Esophagus mucosa (tissue), 1 donor: Measurements from ENCODE around the gene KRTAP10-1. TPM values are rescaled to one million over a fixed set of nuclear protein-coding genes. Genes with fewer than 3 reads are reported as not detected.
"Not testable (repeated sequence)": the region's sequence is repeated elsewhere in the genome, so short reads cannot be mapped to it uniquely, and the experiment has no call there.

Experiments used
- ATAC-seq: fragments of 200-7000 bp; cut with Tn5 transposase; one replicate; pipeline ENCODE4 v1.9.1; 2020
- total RNA-seq: library from RNA; stranded (reverse); gene quantifications from one replicate; pipeline ENCODE4 v1.2.4, GENCODE V29; 2023
- donor health status: DM: yes; HTN: yes; CAD: no.

The KRTAP10-1 gene
- total RNA-seq, 1 donor from 2014 or later: not detected

DNA sequence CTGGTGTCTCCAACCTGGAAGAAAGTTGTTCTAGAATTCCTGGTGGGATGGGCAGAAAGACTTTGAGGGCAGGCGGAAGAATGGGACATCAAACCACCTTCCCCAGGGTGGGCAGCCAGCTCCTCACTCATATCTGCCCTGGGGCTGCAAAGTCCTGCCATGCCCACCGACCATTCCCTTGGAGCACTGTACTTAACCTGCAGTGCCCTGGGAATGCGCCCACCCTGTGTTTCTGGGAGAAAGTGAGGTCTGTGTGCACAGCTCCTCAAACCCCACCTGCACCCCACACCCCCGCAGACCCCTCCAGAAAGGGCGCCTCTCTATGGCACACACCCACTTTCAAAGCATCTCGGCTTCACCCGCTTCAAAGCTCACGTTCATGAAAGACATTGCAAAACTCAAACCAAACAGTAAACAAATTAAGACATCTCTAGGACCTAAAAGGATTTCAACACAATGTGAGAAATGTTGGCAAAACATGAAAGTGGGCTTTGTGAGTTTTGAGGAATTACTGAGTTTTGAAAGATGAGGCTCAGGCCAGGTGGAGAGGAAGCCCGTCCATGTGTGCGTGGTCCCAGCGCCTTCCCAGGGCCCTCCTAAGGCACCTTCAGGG lies 25.1 kb downstream of the KRTAP10-1 start:
- ATAC-seq: no peak

DNA sequence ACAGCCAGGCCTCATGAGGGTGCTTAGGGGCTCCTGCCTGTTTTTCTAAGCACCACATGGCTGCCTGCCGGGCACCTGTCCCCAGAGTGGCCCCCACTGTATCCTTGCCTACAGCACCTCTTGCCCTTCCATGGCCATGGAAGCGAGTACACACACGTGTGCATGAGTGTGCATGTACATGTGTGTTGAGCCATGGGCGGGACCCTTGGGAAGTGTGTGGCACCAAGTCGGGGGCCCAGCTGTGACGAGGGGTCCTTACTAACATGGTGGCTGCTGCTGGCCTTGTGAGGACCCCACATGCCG lies 25.8 kb downstream of the KRTAP10-1 start:
- no peak for ATAC-seq

DNA sequence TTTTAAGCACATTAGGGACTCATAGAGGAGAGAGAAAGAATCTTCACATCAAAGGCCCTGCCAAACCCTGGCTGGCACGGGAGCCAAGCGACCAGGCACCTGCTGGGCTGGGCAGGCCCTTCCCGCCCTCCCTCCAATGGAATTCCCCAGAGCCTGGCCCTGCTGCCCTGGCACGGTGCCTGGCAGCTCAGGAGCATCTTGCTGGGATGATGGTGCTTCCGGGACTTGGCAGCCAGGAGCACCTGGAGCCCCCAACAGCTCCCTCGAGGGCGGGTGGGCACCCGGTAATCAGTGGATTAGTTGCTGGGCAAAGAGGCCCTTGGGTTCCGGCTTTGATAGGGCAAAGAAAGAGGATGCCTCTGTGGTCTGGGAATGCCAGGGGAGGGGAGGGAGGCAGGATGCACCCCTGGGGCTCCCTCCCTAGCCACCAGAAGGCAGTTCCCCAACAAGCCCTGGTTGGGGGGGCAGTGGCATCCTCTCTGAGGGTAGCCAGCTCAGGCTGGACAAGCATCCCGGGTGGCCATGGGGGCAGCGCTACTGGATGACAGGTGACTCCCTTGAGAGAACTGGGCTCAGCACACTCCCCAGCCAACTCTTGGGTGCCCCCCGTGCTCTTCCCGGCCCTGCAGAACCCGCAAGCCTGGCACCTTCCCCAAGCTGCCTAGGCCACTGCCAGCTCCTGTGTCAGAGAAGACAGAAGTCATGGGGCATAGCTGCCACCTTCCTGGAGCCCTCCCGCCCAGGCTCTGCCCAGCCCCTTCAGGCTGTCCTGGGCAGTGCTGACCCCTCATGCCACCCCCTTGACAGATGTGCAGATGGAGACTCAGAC lies 26.4 kb downstream of the KRTAP10-1 start:
- no peak for ATAC-seq

DNA sequence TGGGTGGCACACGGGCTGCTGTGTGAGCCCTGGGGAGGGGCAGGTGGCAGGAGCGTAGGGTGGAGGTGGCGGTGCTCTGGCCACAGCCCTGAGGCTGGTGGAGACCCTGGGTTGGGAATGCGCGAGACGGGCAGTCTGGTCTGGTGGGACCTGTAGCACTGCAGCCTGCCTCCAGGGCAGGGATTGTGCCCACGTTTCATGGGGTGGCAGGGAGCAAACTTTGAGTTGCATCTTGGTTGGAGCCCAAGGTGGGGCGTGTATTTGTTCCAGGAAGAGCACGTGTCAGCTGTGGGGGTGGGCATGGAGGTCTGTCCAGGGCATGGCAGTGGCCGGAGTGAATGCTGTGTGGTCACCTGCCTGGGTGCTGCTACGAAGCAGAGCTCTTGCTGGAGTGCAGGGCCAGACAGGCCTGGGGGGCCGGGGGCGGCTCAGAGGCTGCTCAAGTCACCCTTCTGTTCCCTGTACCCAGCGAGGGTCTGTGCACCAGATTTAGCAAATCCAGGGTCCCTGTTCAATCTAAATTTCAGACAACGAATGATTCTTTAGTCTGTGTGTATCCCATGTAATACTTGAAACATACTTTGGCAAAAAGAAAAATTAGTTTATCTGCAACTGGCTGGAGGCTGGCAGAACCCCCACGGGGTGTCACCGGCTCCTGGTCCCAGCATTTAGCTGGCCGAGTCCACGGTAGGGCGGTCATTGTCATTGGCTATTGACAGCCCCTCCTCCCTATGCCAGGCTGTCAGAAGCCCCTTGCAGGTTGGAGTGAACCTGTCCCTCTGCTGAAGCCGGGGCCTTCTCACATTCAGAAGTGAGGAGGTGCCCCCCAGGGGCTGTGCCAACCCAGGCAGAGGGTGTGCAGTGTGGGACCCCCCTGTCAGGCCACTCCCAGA lies 27.3 kb downstream of the KRTAP10-1 start:
- ATAC-seq: no peak

DNA sequence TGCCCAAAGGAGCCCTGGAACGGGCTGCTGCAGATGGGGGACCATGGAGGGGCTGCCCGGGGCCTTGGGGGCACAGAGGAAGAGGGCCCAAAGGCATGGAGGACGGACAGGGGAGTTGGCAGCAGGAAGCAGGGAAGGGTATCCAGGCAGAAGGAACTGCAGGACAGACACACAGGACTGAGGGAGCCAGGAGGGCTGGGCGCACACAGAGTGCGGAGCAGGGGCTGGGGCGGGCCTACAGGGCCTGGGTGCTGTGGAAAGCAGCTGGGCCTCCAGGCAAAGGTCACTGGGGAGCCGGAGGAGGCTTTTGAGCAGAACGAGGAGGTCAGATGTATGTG lies 28.1 kb downstream of the KRTAP10-1 start:
- no peak for ATAC-seq

DNA sequence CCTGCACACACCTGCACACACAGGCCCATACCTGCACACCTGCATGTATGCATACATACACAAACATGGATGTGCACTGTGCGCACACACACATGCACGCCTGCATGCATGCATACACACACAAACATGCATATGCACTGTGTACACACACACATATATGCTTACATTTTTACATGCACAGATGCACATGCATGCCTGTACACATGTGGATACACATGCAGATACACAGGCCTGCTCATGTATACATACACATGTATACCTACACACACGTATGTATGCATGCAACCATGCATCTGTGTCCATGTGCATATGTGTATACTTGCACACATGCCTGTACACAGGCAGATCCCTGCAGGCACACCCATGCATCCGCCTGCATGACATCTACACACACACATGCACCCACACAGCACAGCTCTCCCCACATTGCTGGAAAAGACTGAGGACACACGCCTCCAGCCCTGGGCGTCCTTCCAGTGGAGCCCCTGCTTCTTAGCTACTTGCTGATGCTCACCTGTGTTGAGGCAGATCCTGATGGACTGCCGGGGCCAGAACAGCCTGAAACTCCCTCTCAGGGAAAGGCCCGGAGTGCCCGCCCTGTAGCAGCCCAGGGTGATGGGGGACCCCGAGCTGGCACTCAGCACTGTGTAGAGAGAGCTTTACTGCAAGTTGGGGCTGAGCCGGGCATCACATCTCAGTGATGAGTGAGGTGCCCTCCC lies 28.6 kb downstream of the KRTAP10-1 start:
- no peak for ATAC-seq

DNA sequence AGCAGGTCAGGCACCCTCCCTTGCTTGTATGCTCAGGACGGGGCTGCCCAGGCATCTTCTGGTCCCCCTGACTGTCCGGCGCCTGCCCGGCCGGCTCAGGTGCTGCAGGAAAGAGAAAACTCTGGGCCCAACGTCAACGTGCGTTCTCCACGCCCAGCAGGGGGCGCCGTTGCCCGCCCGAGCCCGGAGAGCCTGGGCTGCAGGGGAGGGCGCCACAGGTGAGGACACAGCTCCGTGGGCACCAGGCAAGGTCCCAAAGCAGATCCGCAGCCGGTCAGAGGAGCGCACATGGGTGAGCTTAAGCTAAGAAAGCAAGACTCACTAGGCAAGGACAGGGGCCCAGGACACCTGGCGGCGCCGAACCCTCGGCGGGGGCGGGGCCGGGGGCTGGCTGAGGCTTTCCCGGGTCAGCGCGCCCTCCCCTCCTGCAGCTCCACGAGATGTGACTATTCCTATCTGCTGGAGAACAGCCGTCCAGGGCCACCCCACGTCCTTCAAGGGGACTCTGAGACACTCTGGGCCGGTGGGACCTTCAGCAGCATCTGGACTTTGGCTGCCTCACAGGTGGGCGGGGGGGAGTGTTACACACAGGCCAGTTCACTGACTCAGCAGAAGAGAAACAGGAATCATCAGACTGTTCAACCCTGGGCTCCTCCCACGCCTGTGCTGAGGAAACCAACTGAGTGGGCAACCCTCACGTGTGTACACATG lies 29.3 kb downstream of the KRTAP10-1 start:
- peak; percentile 68 for ATAC-seq

DNA sequence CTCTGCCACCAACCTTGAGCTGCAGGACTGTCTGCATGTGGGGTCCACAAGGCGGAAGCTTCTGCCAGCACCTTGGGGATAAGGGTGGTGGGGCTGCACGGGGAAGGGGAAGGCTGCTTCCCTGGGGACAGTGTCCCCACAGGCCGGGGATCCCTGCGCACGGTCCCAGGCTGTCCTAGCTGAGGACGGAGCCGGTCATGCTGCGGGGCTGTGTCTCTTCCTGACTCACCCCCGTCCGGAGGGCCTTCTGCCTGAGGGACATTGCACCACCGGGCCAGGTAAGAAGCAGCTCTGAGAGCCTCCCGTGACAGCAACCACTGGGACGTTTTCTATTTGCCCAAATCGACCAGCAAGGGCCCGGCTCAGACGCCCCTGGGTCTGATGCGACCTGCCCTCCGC lies 29.9 kb downstream of the KRTAP10-1 start:
- ATAC-seq: no peak

DNA sequence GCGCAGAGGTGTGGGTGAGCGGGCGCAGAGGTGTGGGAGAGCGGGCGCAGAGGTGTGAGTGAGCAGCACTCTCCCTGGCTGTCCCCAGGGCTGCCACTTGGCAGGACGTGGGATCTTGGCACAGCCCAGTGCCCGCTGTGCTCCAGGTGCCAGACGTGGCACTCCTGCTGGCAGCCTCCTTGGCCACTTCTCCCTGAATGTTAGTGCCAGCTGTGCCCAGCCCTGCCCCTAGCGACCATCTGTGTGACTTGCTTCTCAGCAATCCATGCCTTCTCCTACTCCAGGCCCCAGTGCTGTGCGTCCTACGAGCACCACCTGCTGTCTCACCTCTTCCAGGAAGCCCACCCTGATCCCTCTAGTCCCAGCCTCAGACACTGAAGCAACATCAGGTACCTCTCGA lies 30.5 kb downstream of the KRTAP10-1 start:
- ATAC-seq: peak; percentile 59

DNA sequence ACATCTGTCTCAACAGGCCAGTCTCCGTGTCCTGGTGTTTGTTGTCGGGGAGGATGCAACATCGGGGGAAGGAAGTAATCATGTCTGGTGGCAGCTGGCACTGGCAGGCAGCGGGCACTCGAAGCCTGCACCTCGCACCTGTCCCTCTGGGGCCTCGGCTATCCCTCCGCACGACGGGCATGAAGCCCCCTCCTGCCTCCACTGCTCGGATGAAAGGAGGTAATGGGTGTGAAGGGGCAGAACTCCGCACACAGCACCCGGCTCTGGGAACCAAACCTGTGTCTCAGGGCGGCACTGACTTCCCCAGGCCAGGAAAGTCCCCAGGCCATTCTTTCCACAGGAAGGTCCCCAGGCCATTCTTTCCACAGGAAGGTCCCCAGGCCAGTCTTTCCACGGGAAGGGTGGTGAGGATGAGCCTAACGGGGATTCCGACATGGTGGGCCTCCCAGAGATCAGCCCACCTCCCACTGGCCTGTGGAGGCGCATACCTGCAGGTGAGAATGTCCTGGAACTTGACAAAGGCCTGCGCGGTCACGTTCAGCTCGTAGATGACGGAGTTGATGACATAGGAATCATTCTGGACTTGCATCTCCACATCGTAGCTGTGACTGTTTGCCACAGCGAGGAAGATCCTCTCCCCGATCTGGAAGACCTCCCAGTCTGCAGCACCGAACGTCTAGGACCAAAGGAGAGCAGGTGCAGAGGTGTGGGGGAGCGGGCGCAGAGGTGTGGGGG lies 31.1 kb downstream of the KRTAP10-1 start:
- no peak for ATAC-seq

DNA sequence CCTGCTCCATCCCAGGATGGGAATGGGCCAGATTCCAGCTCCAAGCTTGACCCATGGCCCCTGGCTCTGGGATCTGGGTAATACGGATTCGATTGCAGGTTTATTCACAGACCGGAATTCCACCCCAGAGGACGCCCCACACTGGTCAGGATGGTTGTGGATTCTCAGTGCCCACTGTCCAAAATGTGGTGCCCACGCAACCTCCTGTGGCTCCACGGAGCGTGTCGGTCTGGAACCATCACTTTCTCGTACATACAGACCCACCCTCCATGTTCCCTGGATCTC lies 31.6 kb downstream of the KRTAP10-1 start:
- ATAC-seq: no peak

DNA sequence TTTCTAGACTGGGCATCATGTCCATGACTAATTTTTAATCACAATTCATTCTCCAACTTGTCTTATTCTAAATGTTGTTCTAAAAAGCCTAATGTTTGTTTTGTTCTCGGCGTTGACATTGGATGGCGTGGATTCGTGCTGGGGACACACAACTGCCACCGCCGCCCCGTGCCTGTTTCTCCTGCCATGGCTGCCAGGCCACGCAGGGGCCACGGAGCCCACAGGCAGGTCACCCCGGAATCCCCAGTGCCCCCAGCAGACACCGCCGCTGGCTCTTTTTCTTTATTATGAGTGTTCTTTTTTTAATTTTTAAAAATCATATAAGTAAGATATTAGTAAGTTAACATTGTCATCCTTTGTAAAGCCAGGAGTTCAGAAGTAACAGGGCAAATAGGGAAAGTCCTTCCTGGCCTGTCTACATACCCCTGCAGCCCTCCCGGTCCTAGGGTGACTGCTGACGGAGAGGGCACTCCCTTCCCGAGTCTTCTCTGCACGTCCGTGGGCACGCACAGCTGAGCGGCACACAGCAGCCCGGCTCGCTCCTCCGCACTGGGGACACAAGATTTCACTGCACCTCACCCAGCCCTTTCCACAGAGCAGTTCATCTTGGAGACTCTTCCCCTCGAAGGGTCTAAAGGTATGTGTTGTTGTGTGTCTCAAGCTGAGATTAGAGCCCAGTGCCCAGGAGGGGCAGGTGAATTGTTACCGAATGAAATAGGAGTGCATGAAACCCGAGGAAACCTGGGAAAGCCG lies 32.1 kb downstream of the KRTAP10-1 start:
- no peak for ATAC-seq

DNA sequence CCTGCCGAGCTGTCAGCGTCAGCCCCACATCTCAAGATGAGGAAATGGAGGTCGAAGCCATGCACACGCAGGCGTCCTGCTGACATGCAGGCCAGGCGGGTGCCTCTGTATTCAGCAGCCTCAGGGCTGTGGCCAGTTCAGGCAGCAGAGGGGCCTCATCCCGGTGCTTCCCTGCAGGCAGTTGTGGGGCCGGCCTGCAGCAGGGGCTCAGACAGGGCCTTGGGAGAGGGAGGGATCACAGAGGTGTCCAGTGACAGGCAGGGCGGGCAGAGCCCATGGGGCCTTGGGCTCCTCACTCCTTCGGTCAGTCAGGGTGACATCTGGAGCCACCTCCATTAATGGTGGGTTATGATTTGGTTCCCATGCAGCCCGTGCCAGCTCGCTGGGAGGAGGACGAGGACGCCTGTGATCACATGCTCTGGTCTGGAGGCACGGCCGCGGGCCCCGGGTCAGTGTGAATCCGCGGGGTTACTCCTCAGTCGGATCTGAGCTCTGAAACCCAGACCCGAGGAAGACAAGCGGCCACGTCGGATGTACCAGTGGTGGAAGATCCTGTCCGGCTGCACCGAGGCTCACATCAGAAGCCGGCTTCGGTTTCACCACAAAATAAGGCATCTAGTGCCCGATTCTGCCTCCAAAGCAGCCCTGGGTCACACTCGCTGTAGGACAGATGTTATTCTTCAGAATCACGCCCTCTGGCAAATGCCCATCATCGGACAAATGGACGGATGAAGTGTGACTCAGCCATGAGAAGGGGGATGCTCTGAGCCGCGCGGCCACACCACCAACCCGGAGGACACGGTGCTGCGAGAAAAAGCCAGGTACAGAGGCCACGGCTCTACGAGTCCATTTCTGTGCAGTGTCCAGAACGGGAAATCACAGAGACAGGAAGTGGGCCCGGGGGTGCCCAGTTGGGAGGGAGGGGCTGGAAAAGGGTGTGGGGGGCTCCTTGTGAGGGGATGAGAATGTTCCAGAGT lies 33.4 kb downstream of the KRTAP10-1 start:
- no peak for ATAC-seq

DNA sequence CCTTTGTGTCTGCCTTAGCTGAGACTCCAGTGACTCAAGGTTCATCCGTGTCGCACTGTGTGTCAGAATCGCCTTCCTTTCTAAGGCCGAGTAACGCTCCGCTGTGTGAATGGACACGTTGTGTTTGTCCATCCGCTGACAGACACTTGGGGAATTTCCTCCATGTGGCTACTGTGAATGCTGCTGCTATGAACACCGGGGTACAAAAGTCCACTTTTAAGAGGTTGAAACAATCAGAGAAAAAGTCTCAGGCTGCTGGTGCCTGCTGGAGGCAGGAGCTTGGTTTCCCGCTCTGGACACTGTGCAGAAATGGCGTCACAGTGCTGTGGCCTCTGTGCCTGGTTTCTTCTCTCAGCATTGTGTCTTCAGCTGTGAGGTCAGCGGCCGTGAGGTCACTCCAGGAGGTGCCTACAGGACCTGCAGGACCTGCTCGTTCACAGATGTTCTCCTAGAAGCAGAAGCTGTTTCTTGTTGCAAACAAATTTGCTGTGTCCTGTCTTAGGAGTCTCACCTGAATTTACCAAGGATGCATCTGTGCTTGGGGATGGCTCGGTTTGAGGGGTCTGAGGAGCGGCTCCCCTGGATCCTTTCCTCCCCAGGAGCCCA lies 34.2 kb downstream of the KRTAP10-1 start:
- no peak for ATAC-seq

DNA sequence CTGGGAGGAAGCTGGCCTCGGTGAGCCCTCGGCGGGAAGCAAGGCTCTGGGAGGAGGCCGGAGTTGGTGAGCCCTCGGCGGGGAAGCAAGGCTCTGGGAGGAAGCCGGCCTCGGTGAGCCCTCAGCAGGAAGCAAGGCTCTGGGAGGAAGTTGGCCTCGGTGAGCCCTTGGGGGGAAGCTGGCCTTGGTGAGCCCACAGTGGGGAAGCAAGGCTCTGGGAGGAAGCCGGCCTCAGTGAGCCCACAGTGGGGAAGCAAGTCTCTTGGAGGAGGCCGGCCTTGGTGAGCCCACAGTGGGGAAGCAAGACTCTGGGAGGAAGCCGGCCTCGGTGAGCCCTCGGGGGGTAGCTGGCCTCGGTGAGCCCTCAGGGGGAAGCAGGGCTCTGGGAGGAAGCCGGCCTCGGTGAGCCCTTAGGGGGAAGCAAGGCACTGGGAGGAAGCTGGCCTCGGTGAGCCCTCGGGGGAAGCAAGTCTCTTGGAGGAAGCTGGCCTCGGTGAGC lies 36.0 kb downstream of the KRTAP10-1 start:
- no peak for ATAC-seq

DNA sequence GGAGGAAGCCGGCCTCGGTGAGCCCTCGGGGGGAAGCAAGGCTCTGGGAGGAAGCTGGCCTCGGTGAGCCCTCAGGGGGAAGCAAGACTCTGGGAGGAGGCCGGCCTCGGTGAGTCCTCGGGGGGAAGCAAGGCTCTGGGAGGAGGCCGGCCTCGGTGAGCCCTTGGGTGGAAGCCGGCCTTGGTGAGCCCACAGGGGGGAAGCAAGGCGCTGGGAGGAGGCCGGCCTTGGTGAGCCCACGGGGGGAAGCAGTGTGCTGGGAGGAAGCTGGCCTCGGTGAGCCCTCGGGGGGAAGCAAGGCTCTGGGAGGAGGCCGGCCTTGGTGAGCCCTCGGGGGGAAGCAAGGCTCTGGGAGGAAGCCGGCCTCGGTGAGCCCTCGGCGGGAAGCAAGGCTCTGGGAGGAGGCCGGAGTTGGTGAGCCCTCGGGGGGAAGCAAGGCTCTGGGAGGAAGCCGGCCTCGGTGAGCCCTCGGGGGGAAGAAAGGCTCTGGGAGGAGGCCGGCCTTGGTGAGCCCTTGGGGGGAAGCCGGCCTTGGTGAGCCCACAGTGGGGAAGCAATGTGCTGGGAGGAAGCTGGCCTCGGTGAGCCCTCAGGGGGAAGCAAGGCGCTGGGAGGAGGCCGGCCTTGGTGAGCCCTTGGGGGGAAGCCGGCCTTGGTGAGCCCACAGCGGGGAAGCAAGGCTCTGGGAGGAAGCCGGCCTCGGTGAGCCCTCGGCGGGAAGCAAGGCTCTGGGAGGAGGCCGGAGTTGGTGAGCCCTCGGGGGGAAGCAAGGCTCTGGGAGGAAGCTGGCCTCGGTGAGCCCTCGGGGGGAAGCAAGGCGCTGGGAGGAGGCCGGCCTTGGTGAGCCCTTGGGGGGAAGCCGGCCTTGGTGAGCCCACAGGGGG lies 36.7 kb downstream of the KRTAP10-1 start:
- not testable (repeated sequence) for ATAC-seq

DNA sequence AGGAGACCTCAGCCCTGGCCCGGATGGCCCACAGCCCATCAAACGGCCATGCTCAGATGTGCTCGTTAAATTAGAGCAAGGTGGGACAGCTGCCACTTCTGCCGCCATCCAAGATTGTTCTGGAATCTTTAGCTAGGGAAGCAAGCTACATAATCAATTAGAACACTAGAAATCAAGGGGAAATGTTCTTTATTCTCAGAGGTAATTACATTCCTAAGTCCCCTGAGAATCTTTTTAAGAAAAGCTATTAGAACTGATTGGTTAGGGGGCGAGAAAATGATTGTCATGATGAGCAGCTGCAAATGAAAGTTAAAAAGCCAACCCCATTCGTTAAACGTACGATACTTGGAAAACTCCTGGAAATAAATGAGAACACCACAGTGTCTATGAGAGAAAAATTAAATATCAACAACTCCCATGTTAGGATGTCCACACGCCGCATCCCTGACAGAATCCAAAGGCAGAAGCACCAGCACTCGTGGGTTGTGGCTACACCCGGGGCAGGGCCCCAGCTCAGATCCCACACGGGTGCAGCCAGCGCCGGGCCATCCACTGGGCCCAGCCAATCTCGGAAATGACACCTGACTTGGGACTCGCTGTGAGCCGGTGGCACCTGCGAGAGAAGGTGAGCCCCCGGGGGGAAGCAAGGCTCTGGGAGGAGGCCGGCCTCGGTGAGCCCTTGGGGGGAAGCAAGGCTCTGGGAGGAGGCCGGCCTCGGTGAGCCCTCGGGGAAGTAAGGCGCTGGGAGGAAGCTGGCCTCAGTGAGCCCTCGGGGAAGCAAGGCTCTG lies 37.6 kb downstream of the KRTAP10-1 start:
- no peak for ATAC-seq
